HepG2 (cell line): ENCODE results near the gene TMEM255B. TPM values are rescaled to one million over a fixed set of nuclear protein-coding genes. Genes with fewer than 3 reads are reported as not detected.
A peak's percentile ranks its signal among the peaks of the same experiment; 100 is the strongest.

Experiments
- ATAC-seq: fragments of 200-7000 bp; cut with Tn5 transposase; 3 replicates; pipeline ENCODE4 v1.9.1; 2020; ENCODE audit warnings: mild to moderate bottlenecking, moderate library complexity
- BruUV-seq: library from RNA; stranded (reverse); fragments of 400-500 nt; replicated peaks from 2 replicates; lab custom pipeline; 2021; lab: Mats Ljungman, UMichigan
- CTCF ChIA-PET: fragments of 300-600 bp; formaldehyde crosslinking; extraction: SDS; loops from one replicate; lab custom pipeline; 2021; ENCODE audit warnings: low total read pairs, inconsistent platforms, low intra/inter-chr PET ratio; lab: Yijun Ruan, JAX
- POLR2A ChIA-PET: fragments of 350-600 bp; sonication (Branson Sonifier 250); formaldehyde crosslinking; loops from one replicate; lab custom pipeline; 2020; ENCODE audit warnings: antibody characterized with exemption, inconsistent platforms; lab: Yijun Ruan, JAX
- DNase-seq: peaks from one replicate; pipeline ENCODE4 v3.0.0-alpha.2; 2015; ENCODE audit warnings: low spot score
- FAIRE-seq: peaks from 3 replicates; lab custom pipeline; 2011; peaks lifted over from hg19 to GRCh38; lab: Jason Lieb, UNC
- H2AFZ ChIP-seq: one replicate; pipeline ENCODE4 v1.6.1; 2011; ENCODE audit warnings: low read length, inconsistent platforms
- H3K27ac ChIP-seq: fragments of 300-600 bp; 3 replicates; pipeline ENCODE4 v1.8.0; 2011; ENCODE audit warnings: mixed run types, mild to moderate bottlenecking, mixed read lengths, low read length, inconsistent platforms; ENCODE audit not compliant: insufficient read depth; ENCODE audit errors: extremely low read length
- H3K27me3 ChIP-seq, 2 experiments: fragments of 200-600 bp in 1 of 2; 2 replicates in 1 of 2; 3 replicates in 1 of 2; pipeline versions ENCODE4 v1.6.0 to v1.8.0; 2011; ENCODE audit warnings: low read length in 2 of 2, mild to moderate bottlenecking in 2 of 2, moderate library complexity in 2 of 2, inconsistent platforms in 1 of 2; ENCODE audit not compliant: insufficient read depth in 2 of 2, control insufficient read depth in 1 of 2
- H3K36me3 ChIP-seq, 2 experiments: fragments of 200-600 bp in 1 of 2; replicated peaks in 1 of 2; 2 replicates in 1 of 2; 3 replicates in 1 of 2; pipeline versions ENCODE4 v1.5.1 to v1.8.0; 2011; ENCODE audit warnings: low read length in 2 of 2, inconsistent platforms in 1 of 2; ENCODE audit not compliant: insufficient read depth in 2 of 2, control insufficient read depth in 1 of 2
- H3K4me1 ChIP-seq: 2 replicates; pipeline ENCODE4 v1.5.1; 2012; ENCODE audit warnings: low read length, inconsistent platforms; ENCODE audit not compliant: insufficient read depth
- H3K4me2 ChIP-seq: 2 replicates; pipeline ENCODE4 v1.6.0; 2011; ENCODE audit warnings: low read depth, low read length, inconsistent platforms
- H3K4me3 ChIP-seq, 3 experiments: fragments of 200-600 bp in 1 of 3; sonication (generic), shearing (Covaris generic) in 1 of 3; replicated peaks in 1 of 3; 2 replicates each; pipeline ENCODE4 v1.5.1; 2011 to 2016; ENCODE audit warnings: low read length in 3 of 3, inconsistent platforms in 2 of 3, low read depth in 2 of 3, mild to moderate bottlenecking in 2 of 3, control low read depth in 1 of 3, mixed read lengths in 1 of 3; ENCODE audit not compliant: insufficient read depth in 1 of 3
- H3K79me2 ChIP-seq: one replicate; pipeline ENCODE4 v1.6.1; 2011; ENCODE audit warnings: low read length, inconsistent platforms; ENCODE audit not compliant: insufficient read depth
- H3K9ac ChIP-seq: 2 replicates; pipeline ENCODE4 v1.6.0; 2011; ENCODE audit warnings: mild to moderate bottlenecking, low read depth, low read length, inconsistent platforms; ENCODE audit not compliant: insufficient read depth
- H3K9me3 ChIP-seq: 2 replicates; pipeline ENCODE4 v1.5.1; 2012; ENCODE audit warnings: mild to moderate bottlenecking, low read length
- H4K20me1 ChIP-seq: 2 replicates; pipeline ENCODE4 v1.6.0; 2011; ENCODE audit warnings: inconsistent platforms, mild to moderate bottlenecking, low read length, moderate library complexity; ENCODE audit not compliant: insufficient read depth
- ATF7 ChIP-seq, 2 experiments: fragments of 450-650 bp in 1 of 2; sonication (generic) in 1 of 2; formaldehyde crosslinking in 1 of 2; IDR thresholded peaks; 2 replicates each; pipeline versions ENCODE4 v1.4.0 to v1.6.1; 2016 to 2020; ENCODE audit warnings: antibody characterized with exemption in 1 of 2, mild to moderate bottlenecking in 1 of 2, missing genetic modification reagents in 1 of 2
- ATM ChIP-seq: fragments of 450-650 bp; IDR thresholded peaks from 2 replicates; pipeline ENCODE4 v1.7.1; 2017; ENCODE audit warnings: mild to moderate bottlenecking, borderline replicate concordance
- CCDC6 ChIP-seq: sonication (generic); formaldehyde crosslinking; IDR thresholded peaks from 2 replicates; pipeline ENCODE4 v1.8.1; 2022; ENCODE audit warnings: mild to moderate bottlenecking, missing genetic modification reagents, moderate library complexity
- CREB1 ChIP-seq, 2 experiments: fragments of 450-650 bp in 1 of 2; IDR thresholded peaks; 2 replicates each; pipeline ENCODE4 v1.6.1; 2016 to 2017; ENCODE audit warnings: control low read depth in 1 of 2, mild to moderate bottlenecking in 1 of 2, missing compliant biosample characterization in 1 of 2, missing genetic modification characterization in 1 of 2
- FOXA1 ChIP-seq, 2 experiments: fragments of 450-650 bp in 1 of 2; sonication (generic) in 1 of 2; formaldehyde crosslinking in 1 of 2; IDR thresholded peaks; 2 replicates each; pipeline versions ENCODE4 v1.4.0 to v1.6.1; 2016 to 2020; ENCODE audit warnings: missing genetic modification reagents in 1 of 2
- FOXP1 ChIP-seq, 2 experiments: fragments of 450-650 bp in 1 of 2; IDR thresholded peaks; 2 replicates each; pipeline ENCODE4 v1.6.1; 2017 to 2018; ENCODE audit warnings: antibody characterized with exemption in 1 of 2
- GFI1 ChIP-seq: sonication (generic); formaldehyde crosslinking; IDR thresholded peaks from 2 replicates; pipeline ENCODE4 v1.5.0; 2020; ENCODE audit warnings: missing genetic modification reagents, mild to moderate bottlenecking, borderline replicate concordance
- GTF2F1 ChIP-seq: fragments of 150-350 bp; IDR thresholded peaks from 2 replicates; pipeline ENCODE4 v1.6.1; 2014; ENCODE audit warnings: low read length
- IKZF1 ChIP-seq: fragments of 450-650 bp; IDR thresholded peaks from 2 replicates; pipeline ENCODE4 v1.7.1; 2016
- KDM6A ChIP-seq: IDR thresholded peaks from 2 replicates; pipeline ENCODE4 v1.6.1; 2016; ENCODE audit warnings: low read depth
- MAFK ChIP-seq, 2 experiments: IDR thresholded peaks in 1 of 2; conservative IDR thresholded peaks in 1 of 2; 2 replicates each; pipeline ENCODE4 v1.6.1; 2011; ENCODE audit warnings: improper control_type of control experiment in 2 of 2, low read length in 2 of 2
- PHF5A ChIP-seq: IDR thresholded peaks from one replicate; pipeline ENCODE4 v1.6.1; 2018; ENCODE audit warnings: low read depth, missing genetic modification reagents; ENCODE audit not compliant: unreplicated experiment
- RBAK ChIP-seq: sonication (generic); formaldehyde crosslinking; IDR thresholded peaks from 2 replicates; pipeline ENCODE4 v1.5.1; 2020; ENCODE audit warnings: mild to moderate bottlenecking, missing genetic modification reagents
- SCMH1 ChIP-seq: sonication (generic); formaldehyde crosslinking; IDR thresholded peaks from 2 replicates; pipeline ENCODE4 v1.9.0; 2021; ENCODE audit warnings: missing genetic modification reagents, mild to moderate bottlenecking, borderline replicate concordance
- SP1 ChIP-seq, 2 experiments: fragments of 450-650 bp in 1 of 2; sonication (generic) in 1 of 2; formaldehyde crosslinking in 1 of 2; IDR thresholded peaks; 2 replicates each; pipeline versions ENCODE4 v1.4.0 to v1.6.1; 2016 to 2020; ENCODE audit warnings: missing genetic modification reagents in 1 of 2
- ZNF207 ChIP-seq: fragments of 450-650 bp; IDR thresholded peaks from 2 replicates; pipeline ENCODE4 v1.6.1; 2016; ENCODE audit warnings: antibody characterized with exemption, borderline replicate concordance
- ZNF292 ChIP-seq: sonication (generic); formaldehyde crosslinking; IDR thresholded peaks from 2 replicates; pipeline ENCODE4 v1.8.1; 2022; ENCODE audit warnings: mild to moderate bottlenecking, low read depth, missing genetic modification reagents, borderline replicate concordance
- ZNF367 ChIP-seq: sonication (generic); formaldehyde crosslinking; IDR thresholded peaks from 2 replicates; pipeline ENCODE4 v1.4.0; 2020; ENCODE audit warnings: missing genetic modification reagents, borderline replicate concordance
- ZNF468 ChIP-seq: sonication (generic); formaldehyde crosslinking; IDR thresholded peaks from 2 replicates; pipeline ENCODE4 v1.8.0; 2022; ENCODE audit warnings: mild to moderate bottlenecking, moderate library complexity, missing genetic modification reagents
- ZNF772 ChIP-seq: sonication (generic); formaldehyde crosslinking; IDR thresholded peaks from 2 replicates; pipeline ENCODE4 v1.5.0; 2020; ENCODE audit warnings: mild to moderate bottlenecking, missing genetic modification reagents
- WGBS: methylation state at CpG from one replicate; pipeline ENCODE4 v1.1.6; 2017; ENCODE audit warnings: low lambda C conversion rate; 5-methylcytosine and 5-hydroxymethylcytosine counted together
- in situ Hi-C: cut with HindIII; loops from 2 replicates; pipeline ENCODE4 v1.10.0; 2017; ENCODE audit warnings: low pct_unique_long_range_greater_than_20kb; ENCODE audit not compliant: extremely low pct_ligation_motif_present
- intact Hi-C: fragments of 100-400 bp; cut with micrococcal nuclease; formaldehyde crosslinking; loops from one replicate; pipeline ENCODE4 v1.10.0; 2022; ENCODE audit not compliant: unreplicated experiment
- polyA plus RNA-seq, 8 experiments: library from polyadenylated mRNA; depleted of rRNA in 3 of 8; stranded (reverse) in 7 of 8; unstranded in 1 of 8; fragments of >200 nt; fragmentation: Illumina TruSeq in 4 of 8; extraction: Trizol in 4 of 8; gene quantifications; 2 replicates each; pipeline versions ENCODE4 v1.2.1 to v1.2.3, GENCODE V29; 2011 to 2016; ENCODE audit warnings: low read depth in 4 of 8, missing spikeins in 1 of 8, mixed read lengths in 1 of 8; ENCODE audit not compliant: insufficient read depth in 1 of 8
- total RNA-seq, 5 experiments: library from RNA; depleted of rRNA; stranded (reverse); fragments of >200 nt; fragmentation: Illumina TruSeq; extraction: Trizol; gene quantifications; 2 replicates each; pipeline ENCODE4 v1.2.3, GENCODE V29; 2016; ENCODE audit warnings: low read depth in 1 of 5
- TF ChIP-seq, protein P1 (sequence below): sonication (generic); formaldehyde crosslinking; IDR thresholded peaks from 2 replicates; pipeline ENCODE4 v1.5.1; 2020; ENCODE audit warnings: missing genetic modification reagents, mild to moderate bottlenecking, borderline replicate concordance
- TF ChIP-seq, protein P2 (sequence below): sonication (generic); formaldehyde crosslinking; IDR thresholded peaks from 2 replicates; pipeline ENCODE4 v1.4.0; 2020; ENCODE audit warnings: missing genetic modification reagents

The TMEM255B gene
- total and polyA plus RNA-seq, 2 of the 13 experiments (the other 11 are each of a cell fraction or from before 2014, with no cell fraction given), result not detected

- Histone ChIP-seq H2AFZ (no peak overlapping the region), H3K27me3 (peaks cover 3 to 33% of the 10 kb centered on the region in 2 experiments), H3K79me2 (no peaks in the 10 kb centered on the region), H3K4me1 (no peaks in the 10 kb centered on the region), H3K9me3 (no peaks in the 10 kb centered on the region), H3K4me3 (no peak overlapping the region), H3K36me3 (no peaks in the 10 kb centered on the region), H4K20me1 (no peaks in the 10 kb centered on the region), H3K9ac (no peak overlapping the region), H3K4me2 (no peak overlapping the region), H3K27ac (no peak overlapping the region)
- no peak for FAIRE-seq
- POLR2A ChIA-PET, result no interaction called here
- BruUV-seq, result no TSS peak
- CTCF ChIA-PET, result no interaction called here
- DNase-seq, result no peak
- intact Hi-C loops, result no loop called here
- WGBS, result 58% methylated on average over 17 of the region's 17 CpGs
- no peak for ATAC-seq
- in situ Hi-C loops, result no loop called here
- TF ChIP-seq GFI1 (no peak), RBAK (CRISPR knock-in tag) (no peak), ATF7 (IDR thresholded peaks at IDR 0.05) (peak; percentile 64), ATF7 (CRISPR knock-in tag; IDR thresholded peaks at IDR 0.05) (no peak), ATM (peak; percentile 30; the same call in 1 of the 2 replicates), KDM6A (no peak), ZNF772 (CRISPR knock-in tag) (no peak), ZNF468 (no peak), CCDC6 (CRISPR knock-in tag) (no peak), IKZF1 (0 out of 2 replicates have a peak, but pooled peaks have one; percentile 57), FOXP1 (IDR thresholded peaks at IDR 0.05) (peak; percentile 56; the same call in 1 of the 2 replicates), FOXP1 (CRISPR knock-in tag; IDR thresholded peaks at IDR 0.05) (no peak), MAFK (conservative IDR thresholded peaks at IDR 0.05 in 1 of 2, IDR thresholded peaks at IDR 0.05 in 1 of 2; ENCODE audit: low read length in 2 of 2) (no peak), FOXA1 (IDR thresholded peaks at IDR 0.05) (peak; percentile 8; the same call in 1 of the 2 replicates), FOXA1 (CRISPR knock-in tag; IDR thresholded peaks at IDR 0.05) (no peak), GTF2F1 (no peak), ZNF207 (0 out of 2 replicates have a peak, but pooled peaks have one; percentile 81), ZNF367 (CRISPR knock-in tag) (no peak), SP1 (IDR thresholded peaks at IDR 0.05) (0 out of 2 replicates have a peak, but pooled peaks have one; percentile 19), SP1 (CRISPR knock-in tag; IDR thresholded peaks at IDR 0.05) (no peak), PHF5A (CRISPR knock-in tag) (no peak), ZNF292 (CRISPR knock-in tag) (no peak), CREB1 (IDR thresholded peaks at IDR 0.05) (peak; percentile 99), CREB1 (CRISPR knock-in tag; IDR thresholded peaks at IDR 0.05) (no peak), SCMH1 (no peak)
- TF ChIP-seq, protein P1, sequence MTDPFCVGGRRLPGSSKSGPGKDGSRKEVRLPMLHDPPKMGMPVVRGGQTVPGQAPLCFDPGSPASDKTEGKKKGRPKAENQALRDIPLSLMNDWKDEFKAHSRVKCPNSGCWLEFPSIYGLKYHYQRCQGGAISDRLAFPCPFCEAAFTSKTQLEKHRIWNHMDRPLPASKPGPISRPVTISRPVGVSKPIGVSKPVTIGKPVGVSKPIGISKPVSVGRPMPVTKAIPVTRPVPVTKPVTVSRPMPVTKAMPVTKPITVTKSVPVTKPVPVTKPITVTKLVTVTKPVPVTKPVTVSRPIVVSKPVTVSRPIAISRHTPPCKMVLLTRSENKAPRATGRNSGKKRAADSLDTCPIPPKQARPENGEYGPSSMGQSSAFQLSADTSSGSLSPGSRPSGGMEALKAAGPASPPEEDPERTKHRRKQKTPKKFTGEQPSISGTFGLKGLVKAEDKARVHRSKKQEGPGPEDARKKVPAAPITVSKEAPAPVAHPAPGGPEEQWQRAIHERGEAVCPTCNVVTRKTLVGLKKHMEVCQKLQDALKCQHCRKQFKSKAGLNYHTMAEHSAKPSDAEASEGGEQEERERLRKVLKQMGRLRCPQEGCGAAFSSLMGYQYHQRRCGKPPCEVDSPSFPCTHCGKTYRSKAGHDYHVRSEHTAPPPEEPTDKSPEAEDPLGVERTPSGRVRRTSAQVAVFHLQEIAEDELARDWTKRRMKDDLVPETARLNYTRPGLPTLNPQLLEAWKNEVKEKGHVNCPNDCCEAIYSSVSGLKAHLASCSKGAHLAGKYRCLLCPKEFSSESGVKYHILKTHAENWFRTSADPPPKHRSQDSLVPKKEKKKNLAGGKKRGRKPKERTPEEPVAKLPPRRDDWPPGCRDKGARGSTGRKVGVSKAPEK (CRISPR knock-in tag), result no peak
- TF ChIP-seq, protein P2, sequence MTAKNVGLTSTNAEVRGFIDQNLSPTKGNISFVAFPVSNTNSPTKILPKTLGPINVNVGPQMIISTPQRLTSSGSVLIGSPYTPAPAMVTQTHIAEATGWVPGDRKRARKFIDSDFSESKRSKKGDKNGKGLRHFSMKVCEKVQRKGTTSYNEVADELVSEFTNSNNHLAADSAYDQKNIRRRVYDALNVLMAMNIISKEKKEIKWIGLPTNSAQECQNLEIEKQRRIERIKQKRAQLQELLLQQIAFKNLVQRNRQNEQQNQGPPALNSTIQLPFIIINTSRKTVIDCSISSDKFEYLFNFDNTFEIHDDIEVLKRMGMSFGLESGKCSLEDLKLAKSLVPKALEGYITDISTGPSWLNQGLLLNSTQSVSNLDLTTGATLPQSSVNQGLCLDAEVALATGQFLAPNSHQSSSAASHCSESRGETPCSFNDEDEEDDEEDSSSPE (CRISPR knock-in tag), result no peak
Observed at GRCh38 chr13:113786262-113786841, 27.3 kb downstream of the TMEM255B start.
